Hepatocyte (in vitro differentiated cells): ENCODE measurements around the gene ETS2. TPM values are rescaled to one million over a fixed set of nuclear protein-coding genes. Genes with fewer than 3 reads are reported as not detected.
"Not testable (repeated sequence)": the region's sequence is repeated elsewhere in the genome, so short reads cannot be mapped to it uniquely, and the experiment has no call there.

ENCODE experiments used
- DNase-seq: peaks from one replicate; pipeline ENCODE4 v3.0.0-alpha.2; 2016; ENCODE audit warnings: low spot score
- H2AFZ ChIP-seq: fragments of 200-600 bp; sonication (generic); 2 replicates; pipeline ENCODE4 v1.6.0; 2016; ENCODE audit warnings: antibody characterized with exemption, mild to moderate bottlenecking
- H3K27ac ChIP-seq: fragments of 200-600 bp; sonication (generic); 2 replicates; pipeline ENCODE4 v1.5.1; 2016; ENCODE audit warnings: mild to moderate bottlenecking
- H3K27me3 ChIP-seq: fragments of 200-600 bp; sonication (generic); 2 replicates; pipeline ENCODE4 v1.6.1; 2016
- H3K36me3 ChIP-seq: fragments of 200-600 bp; sonication (generic); replicated peaks from 2 replicates; pipeline ENCODE4 v1.5.1; 2016; ENCODE audit warnings: low read depth; ENCODE audit not compliant: insufficient read depth
- H3K4me1 ChIP-seq: fragments of 200-600 bp; sonication (generic); 2 replicates; pipeline ENCODE4 v1.5.1; 2016; ENCODE audit warnings: mild to moderate bottlenecking, moderate library complexity; ENCODE audit not compliant: insufficient read depth
- H3K4me2 ChIP-seq: fragments of 200-600 bp; sonication (generic); 2 replicates; pipeline ENCODE4 v1.6.0; 2016
- H3K4me3 ChIP-seq: fragments of 200-600 bp; sonication (generic); 2 replicates; pipeline ENCODE4 v1.5.1; 2016; ENCODE audit warnings: mild to moderate bottlenecking
- H3K79me2 ChIP-seq: fragments of 200-600 bp; sonication (generic); 2 replicates; pipeline ENCODE4 v1.6.0; 2017; ENCODE audit warnings: mild to moderate bottlenecking
- H3K9me2 ChIP-seq: fragments of 200-600 bp; sonication (generic); replicated peaks from 2 replicates; pipeline ENCODE4 v1.6.0; 2017; ENCODE audit warnings: mild to moderate bottlenecking; ENCODE audit not compliant: insufficient read depth
- H3K9me3 ChIP-seq: fragments of 200-600 bp; sonication (generic); 2 replicates; pipeline ENCODE4 v1.5.1; 2016; ENCODE audit warnings: low read depth, mild to moderate bottlenecking
- H4K20me1 ChIP-seq: fragments of 200-600 bp; sonication (generic); 2 replicates; pipeline ENCODE4 v1.6.0; 2016; ENCODE audit warnings: mild to moderate bottlenecking; ENCODE audit not compliant: insufficient read depth, poor library complexity, severe bottlenecking
- CTCF ChIP-seq: fragments of 200-600 bp; sonication (generic); IDR thresholded peaks from 2 replicates; pipeline ENCODE4 v1.5.1; 2016; ENCODE audit warnings: antibody characterized with exemption, mild to moderate bottlenecking; ENCODE audit not compliant: poor library complexity
- EZH2 ChIP-seq: fragments of 200-600 bp; sonication (generic); IDR thresholded peaks from 2 replicates; pipeline ENCODE4 v1.6.1; 2016; ENCODE audit warnings: antibody characterized with exemption, mild to moderate bottlenecking, borderline replicate concordance
- EZH2phosphoT487 ChIP-seq: fragments of 200-600 bp; sonication (generic); IDR thresholded peaks from one replicate; pipeline ENCODE4 v1.6.1; 2018; ENCODE audit warnings: antibody characterized with exemption, mild to moderate bottlenecking, low read depth, moderate library complexity; ENCODE audit not compliant: unreplicated experiment, severe bottlenecking
- WGBS: methylation state at CpG from one replicate; pipeline ENCODE4 v1.1.6; 2016; ENCODE audit warnings: low lambda C conversion rate; ENCODE audit errors: missing lambda C conversion rate; 5-methylcytosine and 5-hydroxymethylcytosine counted together
- polyA plus RNA-seq: library from polyadenylated mRNA; unstranded; fragments of >200 nt; fragmentation: Nextera tagmentation; extraction: Ambion mirVana; gene quantifications from 2 replicates; pipeline ENCODE4 v1.2.1, GENCODE V29; 2016
- total RNA-seq: library from RNA; depleted of rRNA; stranded (reverse); fragments of >200 nt; gene quantifications from 2 replicates; pipeline ENCODE4 v1.2.3, GENCODE V29; 2014

Gene ETS2
- total and polyA plus RNA-seq, 2 experiments from 2014 or later = 95.1 to 106 TPM

- Histone ChIP-seq H3K27me3 (no peaks in the 10 kb centered on the region), H4K20me1 (no peaks in the 10 kb centered on the region), H3K36me3 (peaks cover 7% of the 10 kb centered on the region), H2AFZ (no peak overlapping the region), H3K79me2 (peaks cover 6% of the 10 kb centered on the region), H3K4me3 (no peak overlapping the region), H3K9me3 (no peaks in the 10 kb centered on the region), H3K4me2 (peak overlapping the region; percentile 1), H3K27ac (peak overlapping the region; percentile 75), H3K4me1 (peaks cover 11% of the 10 kb centered on the region), H3K9me2 (no peaks in the 10 kb centered on the region)
- no peak for DNase-seq
- WGBS = 61% methylated on average over 19 of the region's 19 CpGs
- TF ChIP-seq CTCF = no peak
- no peak for TF ChIP-seq EZH2phosphoT487
Measured at GRCh38 chr21:38824124-38824822, 18.5 kb downstream of the ETS2 start.

GRCh38 chr21:38825269-38825668 lies 19.5 kb downstream of the ETS2 start:
- Histone ChIP-seq H3K27ac (peak overlapping the region; percentile 75), H3K4me3 (no peak overlapping the region), H3K9me3 (no peaks in the 10 kb centered on the region), H3K4me2 (no peak overlapping the region), H3K79me2 (peaks cover 4% of the 10 kb centered on the region), H3K36me3 (peaks cover 7% of the 10 kb centered on the region), H3K9me2 (no peaks in the 10 kb centered on the region), H3K4me1 (peaks cover 11% of the 10 kb centered on the region), H3K27me3 (no peaks in the 10 kb centered on the region), H4K20me1 (no peaks in the 10 kb centered on the region), H2AFZ (no peak overlapping the region)
- TF ChIP-seq EZH2phosphoT487 (no peak), EZH2 (no peak)
- WGBS = 92% methylated on average over 4 of the region's 4 CpGs
- no peak for DNase-seq

- no peaks in the 10 kb centered on the region for H3K9me3 ChIP-seq
- no peaks in the 10 kb centered on the region for H3K27me3 ChIP-seq
- DNase-seq = no peak
- H3K4me2 ChIP-seq = no peak overlapping the region
- H3K4me3 ChIP-seq = no peak overlapping the region
- H3K9me2 ChIP-seq = no peaks in the 10 kb centered on the region
- H4K20me1 ChIP-seq = no peaks in the 10 kb centered on the region
- peaks cover 7% of the 10 kb centered on the region for H3K36me3 ChIP-seq
- H3K4me1 ChIP-seq = peaks cover 12% of the 10 kb centered on the region
- no peak overlapping the region for H3K27ac ChIP-seq
- TF ChIP-seq CTCF = no peak
- TF ChIP-seq EZH2 = no peak
- TF ChIP-seq EZH2phosphoT487 = no peak
- 45% methylated on average over 2 of the region's 2 CpGs for WGBS
- no peak overlapping the region for H2AFZ ChIP-seq
- H3K79me2 ChIP-seq = peaks cover 4% of the 10 kb centered on the region
Measured at GRCh38 chr21:38825921-38826320, 20.2 kb downstream of the ETS2 start.

GRCh38 chr21:38828111-38828510 lies 22.4 kb downstream of the ETS2 start:
- not testable (repeated sequence) for H3K27ac ChIP-seq, H3K4me3 ChIP-seq, H3K79me2 ChIP-seq, H4K20me1 ChIP-seq, H3K9me2 ChIP-seq, H3K9me3 ChIP-seq, DNase-seq, H3K4me2 ChIP-seq, H3K36me3 ChIP-seq, H3K27me3 ChIP-seq, H2AFZ ChIP-seq
- 96% methylated on average over 4 of the region's 7 CpGs for WGBS
- H3K4me1 ChIP-seq = peaks cover 21% of the 10 kb centered on the region
